ENCODE results near the gene SLC4A1AP.
"Not testable (repeated sequence)": the region's sequence is repeated elsewhere in the genome, so short reads cannot be mapped to it uniquely, and the experiment has no call there.

The SLC4A1AP gene

DNA sequence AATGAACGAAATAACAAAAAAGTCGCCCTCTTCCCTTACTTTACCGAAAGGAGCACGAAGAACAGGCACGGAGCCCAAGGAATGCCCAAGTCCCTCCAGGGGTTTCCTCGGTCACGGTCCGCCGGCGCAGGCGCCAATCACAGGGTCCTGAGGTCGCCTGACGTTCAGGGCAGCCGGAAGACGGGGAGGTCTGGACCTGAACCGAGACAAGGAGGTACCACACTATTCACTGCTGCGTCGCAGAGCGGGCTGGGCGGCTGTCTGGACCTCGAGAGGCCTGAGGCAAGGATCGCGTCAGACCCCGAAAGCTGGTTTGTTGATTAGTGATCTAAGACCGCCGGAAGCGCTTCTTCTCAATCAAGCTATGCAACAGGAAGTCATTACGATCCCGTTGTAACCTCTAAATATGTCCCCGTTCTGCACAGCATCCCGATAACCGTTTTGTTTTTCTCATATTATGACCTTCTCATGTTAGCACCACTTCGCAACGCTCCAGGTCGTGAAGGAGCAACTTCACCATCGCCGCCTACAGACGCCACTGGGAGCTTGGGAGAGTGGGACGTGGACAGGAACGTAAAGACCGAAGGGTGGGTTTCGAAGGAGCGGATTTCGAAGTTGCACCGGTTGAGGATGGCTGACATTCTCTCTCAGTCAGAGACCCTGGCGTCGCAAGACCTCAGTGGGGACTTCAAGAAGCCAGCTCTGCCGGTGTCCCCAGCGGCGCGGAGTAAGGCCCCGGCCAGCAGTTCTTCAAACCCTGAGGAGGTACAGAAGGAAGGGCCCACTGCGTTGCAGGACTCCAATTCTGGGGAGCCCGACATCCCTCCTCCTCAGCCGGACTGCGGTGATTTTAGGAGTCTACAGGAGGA is at the start of gene SLC4A1AP, which contains the start of gene SUPT7L:
Gene SLC4A1AP, plus strand, starts transcription at position 605 of the 869 bp plus-strand sequence. Its CDS starts 26 bp downstream, at position 631.
Gene SUPT7L, minus strand, starts transcription at position 330 of the 869 bp plus-strand sequence. CDS start 1,422 bp downstream, outside the sequence.
- peak; percentile 68 to 98 (median 81) for DNase-seq

DNA sequence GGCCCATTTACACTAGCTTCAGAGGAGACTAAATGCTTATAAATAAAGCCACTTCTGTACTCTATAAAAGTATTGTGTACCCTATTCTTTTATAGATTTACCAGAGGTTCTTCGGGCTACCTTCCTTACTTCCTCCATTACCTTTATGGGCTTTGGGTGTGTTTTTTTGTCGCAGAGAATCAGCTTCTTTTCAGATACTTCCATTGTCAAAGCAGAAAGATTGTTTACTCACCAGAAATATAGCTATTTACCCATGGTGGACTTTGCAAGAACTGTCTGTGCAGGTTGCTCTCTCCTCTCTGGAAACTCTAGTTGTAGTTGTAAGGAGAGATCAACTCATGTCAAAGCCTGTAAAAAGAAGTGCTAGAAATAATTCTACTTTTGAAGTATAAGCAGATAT is 49.7 kb upstream of the SLC4A1AP start:
- no peak for DNase-seq

- DNase-seq, result no peak
These were observed 48.4 kb upstream of the SLC4A1AP start for GRCh38 chr2:27615316-27615715.

DNA sequence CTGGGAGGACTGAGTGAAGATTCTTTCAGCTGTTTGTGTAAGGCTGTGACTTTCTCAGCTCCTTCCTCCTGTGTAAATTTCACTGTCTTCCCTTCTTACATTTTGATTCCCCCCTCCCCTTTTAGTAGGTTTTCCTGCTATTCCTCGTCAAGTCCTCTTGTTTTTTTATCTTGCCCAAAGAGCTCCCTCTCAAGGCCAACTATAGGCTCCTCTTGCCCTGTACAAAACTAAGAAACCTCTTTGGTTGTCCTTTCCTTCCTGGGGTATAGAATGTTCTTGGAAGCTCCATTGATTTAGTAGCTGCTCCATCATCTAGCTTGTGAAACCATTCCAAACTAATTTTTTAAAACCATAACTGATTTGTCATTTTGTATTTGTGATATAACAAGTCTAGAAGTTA is 42.2 kb upstream of the SLC4A1AP start:
- DNase-seq, result no peak

GRCh38 chr2:27622921-27623384 is 40.7 kb upstream of the SLC4A1AP start:
- no peak for DNase-seq

GRCh38 chr2:27624943-27625342 is 38.7 kb upstream of the SLC4A1AP start:
- DNase-seq, result no peak

DNA sequence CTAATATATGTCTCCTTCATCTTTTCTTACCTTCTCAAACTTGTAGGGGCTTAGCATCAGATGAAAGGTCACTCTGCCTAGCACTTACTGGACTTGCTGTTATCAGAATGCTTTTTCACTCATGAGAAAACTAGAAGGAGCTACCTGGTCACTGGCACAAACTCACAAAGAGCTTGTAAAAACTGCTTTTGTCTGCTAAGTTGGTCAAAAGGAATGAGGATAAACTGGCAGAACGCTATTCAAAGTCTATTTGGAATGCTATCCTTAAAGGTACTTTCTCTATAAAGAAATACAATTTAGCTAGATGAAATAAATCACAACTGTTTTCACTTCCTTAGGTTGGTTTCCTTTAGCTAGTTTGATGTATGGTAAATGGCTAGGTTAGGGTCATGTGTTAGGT is 37.4 kb upstream of the SLC4A1AP start:
- not testable (repeated sequence) for DNase-seq

DNA sequence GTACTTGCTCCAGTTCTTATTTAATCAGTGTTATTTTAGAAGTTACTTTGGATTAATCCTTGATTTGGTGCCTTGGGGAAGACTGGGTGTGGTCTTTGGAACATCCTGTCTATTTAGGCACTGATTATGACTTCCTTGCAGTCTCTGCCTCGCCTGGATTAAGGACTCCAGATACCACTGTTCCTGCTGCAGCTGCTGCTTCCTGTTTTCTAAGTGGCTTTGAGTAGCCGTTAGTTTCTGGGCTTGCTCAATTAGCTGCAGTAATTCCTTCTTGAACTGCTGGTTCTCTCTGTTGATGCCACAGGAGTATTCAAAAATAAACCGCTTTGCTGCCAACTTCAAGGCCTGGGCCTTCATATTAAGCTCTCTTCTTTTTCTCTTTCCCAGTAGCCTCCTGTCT is 36.8 kb upstream of the SLC4A1AP start:
- DNase-seq, result not testable (repeated sequence)

DNA sequence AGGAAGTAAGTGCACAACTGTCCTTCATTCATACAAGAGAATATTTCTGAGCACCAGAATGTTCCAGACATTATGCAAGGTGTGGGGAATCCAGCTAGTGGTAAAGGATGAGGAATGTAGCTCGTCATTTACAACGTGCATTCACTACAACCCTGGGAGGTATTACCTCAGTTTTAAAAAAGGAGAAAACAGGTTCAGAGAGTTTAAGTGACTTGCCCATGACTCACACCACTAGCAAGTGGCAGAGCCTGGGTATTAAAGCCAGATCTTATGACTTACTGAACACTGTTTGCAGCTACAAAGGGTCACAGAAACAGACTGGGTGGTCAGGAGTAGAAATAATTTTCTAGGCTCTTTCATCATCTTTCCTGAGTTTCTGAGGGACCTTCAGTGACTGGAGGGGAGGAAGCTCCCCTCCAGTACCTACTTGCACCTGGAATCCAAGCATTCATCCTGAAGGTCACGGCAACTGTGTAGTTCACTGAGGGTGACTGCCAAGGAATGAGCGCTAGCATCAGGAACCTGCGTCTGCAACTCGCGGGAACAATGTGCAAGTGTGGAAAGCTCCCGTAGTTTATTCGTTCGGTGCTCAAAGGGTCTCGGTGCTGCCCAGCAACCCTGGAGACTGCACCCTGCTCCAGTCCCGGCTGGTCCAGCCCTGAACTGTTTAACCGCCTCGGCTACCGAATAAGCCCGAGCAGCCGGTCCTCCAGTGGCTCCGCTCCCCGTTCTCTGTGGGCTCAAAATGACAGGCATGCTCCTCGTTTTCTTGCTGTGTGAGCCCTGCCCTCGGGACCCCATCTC is 35.5 kb upstream of the SLC4A1AP start:
- DNase-seq, result no peak

GRCh38 chr2:27628767-27629709 is 34.7 kb upstream of the SLC4A1AP start, which contains the start of the genes CCDC121 and GPN1:
Gene CCDC121 (minus strand): TSS chr2:27629012. CDS start chr2:27627799, 1,213 bp downstream.
Gene GPN1 (plus strand): TSS chr2:27629050. CDS start chr2:27629059, 9 bp downstream.
- DNase-seq, result peak; percentile 87 to 93 (median 91)

- not testable (repeated sequence) for DNase-seq
These were observed 33.4 kb upstream of the SLC4A1AP start for GRCh38 chr2:27630257-27630656.

DNA sequence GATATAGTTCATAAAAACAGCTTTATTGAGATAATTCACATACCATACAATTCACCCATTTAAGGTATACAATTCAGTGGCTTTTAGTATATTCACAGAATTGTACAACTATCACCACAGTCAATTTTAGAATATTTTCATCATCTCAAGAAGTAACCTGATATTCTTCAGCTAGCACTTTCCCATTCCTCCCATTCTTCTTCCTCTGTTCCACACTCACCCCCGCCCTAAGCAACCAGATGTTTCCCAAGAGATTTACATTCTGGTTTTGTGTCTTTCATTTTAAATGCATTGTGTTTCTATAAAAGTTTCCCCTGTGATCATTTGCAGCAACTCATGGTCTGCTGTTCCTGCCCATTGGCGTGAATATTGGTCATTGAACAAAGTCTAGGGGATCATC is 29.4 kb upstream of the SLC4A1AP start:
- no peak for DNase-seq

- no peak for DNase-seq
These were observed 26.9 kb upstream of the SLC4A1AP start for GRCh38 chr2:27636766-27637165.

GRCh38 chr2:27638037-27638637 is 25.6 kb upstream of the SLC4A1AP start:
- no peak for DNase-seq

GRCh38 chr2:27638709-27639108 is 25.0 kb upstream of the SLC4A1AP start:
- no peak for DNase-seq

- no peak for DNase-seq
These were observed 22.9 kb upstream of the SLC4A1AP start for GRCh38 chr2:27640722-27641245.

DNA sequence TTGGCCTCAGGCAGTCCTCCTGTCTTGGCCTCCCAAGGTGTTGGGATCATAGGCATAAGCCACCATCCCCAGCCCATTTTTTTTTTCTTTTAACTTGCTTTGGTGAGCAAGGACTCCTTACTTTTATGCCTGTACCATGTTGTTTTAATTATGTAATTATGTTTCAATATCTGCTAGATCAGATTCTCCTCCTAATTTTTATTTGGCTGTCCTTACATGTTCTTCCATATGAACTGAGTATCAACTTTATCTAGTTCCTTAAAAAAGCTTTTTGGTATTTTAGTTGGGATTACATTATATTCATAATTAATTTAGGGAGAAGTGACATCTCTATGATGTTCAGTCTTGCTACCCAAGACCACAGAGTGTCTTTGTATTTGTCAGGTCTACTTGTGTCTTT is 18.5 kb upstream of the SLC4A1AP start:
- no peak for DNase-seq

DNA sequence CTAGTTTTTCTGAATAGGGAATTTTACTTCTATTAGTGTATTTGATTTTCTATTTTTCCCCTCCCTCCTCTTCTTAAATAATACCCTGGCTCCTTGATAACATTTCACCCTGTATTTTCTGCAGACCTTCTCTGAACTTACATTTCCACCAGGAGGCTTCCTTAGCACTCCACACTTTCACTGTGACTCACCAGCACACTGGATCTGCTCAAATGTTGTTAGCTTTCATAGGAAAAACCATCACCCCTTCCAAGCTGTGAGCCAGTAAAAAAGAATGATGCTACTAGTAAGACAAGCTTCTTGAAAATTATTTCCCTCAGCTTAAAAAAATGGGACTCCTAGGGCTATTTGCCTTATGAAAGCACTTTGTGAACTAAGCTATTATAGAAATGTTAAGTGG is 16.4 kb upstream of the SLC4A1AP start:
- no peak for DNase-seq

GRCh38 chr2:27647737-27648136 is 16.0 kb upstream of the SLC4A1AP start:
- DNase-seq, result no peak

- DNase-seq, result no peak
These were observed 12.6 kb upstream of the SLC4A1AP start for GRCh38 chr2:27651056-27651455.

GRCh38 chr2:27652341-27652740 is 11.3 kb upstream of the SLC4A1AP start:
- no peak for DNase-seq

All from stimulated activated naive CD4-positive, alpha-beta T cell (primary cell).